Ishikawa (cell line): ENCODE results near the gene TMEM108.

Experiments
- CEBPB ChIP-seq: IDR thresholded peaks from 2 replicates; pipeline ENCODE4 v1.6.1; 2012
- CREB1 ChIP-seq: IDR thresholded peaks from 2 replicates; pipeline ENCODE4 v1.6.1; 2012; ENCODE audit warnings: low read depth
- EGR1 ChIP-seq: IDR thresholded peaks from 2 replicates; pipeline ENCODE4 v1.6.1; 2012
- EP300 ChIP-seq: IDR thresholded peaks from 2 replicates; pipeline ENCODE4 v1.6.1; 2012; ENCODE audit warnings: borderline replicate concordance
- FOXM1 ChIP-seq: IDR thresholded peaks from 2 replicates; pipeline ENCODE4 v1.6.1; 2012; ENCODE audit warnings: low read depth, borderline replicate concordance
- MAX ChIP-seq: IDR thresholded peaks from 2 replicates; pipeline ENCODE4 v1.6.1; 2012
- NFIC ChIP-seq: IDR thresholded peaks from 2 replicates; pipeline ENCODE4 v1.6.1; 2012
- RAD21 ChIP-seq: IDR thresholded peaks from 2 replicates; pipeline ENCODE4 v1.6.1; 2012; ENCODE audit warnings: low read depth
- REST ChIP-seq: IDR thresholded peaks from 2 replicates; pipeline ENCODE4 v1.6.1; 2012; ENCODE audit warnings: low read depth, mild to moderate bottlenecking
- TAF1 ChIP-seq: IDR thresholded peaks from 2 replicates; pipeline ENCODE4 v1.6.1; 2012; ENCODE audit warnings: low read depth, mild to moderate bottlenecking
- TCF12 ChIP-seq: IDR thresholded peaks from 2 replicates; pipeline ENCODE4 v1.6.1; 2012; ENCODE audit warnings: low read depth
- TEAD4 ChIP-seq: IDR thresholded peaks from 2 replicates; pipeline ENCODE4 v1.6.1; 2012
- YY1 ChIP-seq: IDR thresholded peaks from 2 replicates; pipeline ENCODE4 v1.6.1; 2012; ENCODE audit warnings: low read depth
- ZBTB7A ChIP-seq: IDR thresholded peaks from 2 replicates; pipeline ENCODE4 v1.6.1; 2012; ENCODE audit warnings: low read depth
- TF ChIP-seq, protein P1 (sequence below): IDR thresholded peaks from 2 replicates; pipeline ENCODE4 v1.6.1; 2012

The TMEM108 gene

DNA sequence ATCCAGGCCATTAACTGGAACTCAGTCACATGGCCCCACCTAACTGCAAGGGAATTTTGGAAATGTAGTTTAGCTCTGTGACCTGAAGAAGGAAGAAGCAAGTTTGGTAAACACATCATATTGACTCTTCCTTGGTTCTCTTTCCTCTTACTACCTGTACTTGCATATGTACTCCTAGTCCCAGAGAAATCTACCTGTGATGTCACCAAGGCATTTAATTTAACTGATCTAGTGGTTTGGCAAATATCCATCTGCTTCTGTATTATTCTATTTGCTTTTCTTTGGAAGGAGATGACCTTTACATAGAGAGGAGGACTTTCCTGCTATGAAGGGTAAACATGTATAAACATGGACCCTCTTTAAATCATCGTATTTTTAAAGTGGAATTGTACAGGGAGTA, 150.8 kb downstream of the TMEM108 start:
- no peak for TF ChIP-seq CREB1
- no peak for TF ChIP-seq EGR1
- no peak for TF ChIP-seq EP300
- no peak for TF ChIP-seq MAX
- no peak for TF ChIP-seq CEBPB
- no peak for TF ChIP-seq NFIC
- TF ChIP-seq TCF12: no peak
- TF ChIP-seq, protein P1, sequence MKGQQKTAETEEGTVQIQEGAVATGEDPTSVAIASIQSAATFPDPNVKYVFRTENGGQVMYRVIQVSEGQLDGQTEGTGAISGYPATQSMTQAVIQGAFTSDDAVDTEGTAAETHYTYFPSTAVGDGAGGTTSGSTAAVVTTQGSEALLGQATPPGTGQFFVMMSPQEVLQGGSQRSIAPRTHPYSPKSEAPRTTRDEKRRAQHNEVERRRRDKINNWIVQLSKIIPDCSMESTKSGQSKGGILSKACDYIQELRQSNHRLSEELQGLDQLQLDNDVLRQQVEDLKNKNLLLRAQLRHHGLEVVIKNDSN: no peak
- no peak for TF ChIP-seq TEAD4
- no peak for TF ChIP-seq REST
- no peak for TF ChIP-seq FOXM1
- TF ChIP-seq YY1: no peak

GRCh38 chr3:133189893-133190292, 151.7 kb downstream of the TMEM108 start:
- TF ChIP-seq, protein P1: no peak
- TF ChIP-seq RAD21 (no peak), FOXM1 (no peak), TAF1 (no peak)

GRCh38 chr3:133191818-133192217, 153.6 kb downstream of the TMEM108 start:
- TF ChIP-seq EP300 (no peak), ZBTB7A (no peak)

DNA sequence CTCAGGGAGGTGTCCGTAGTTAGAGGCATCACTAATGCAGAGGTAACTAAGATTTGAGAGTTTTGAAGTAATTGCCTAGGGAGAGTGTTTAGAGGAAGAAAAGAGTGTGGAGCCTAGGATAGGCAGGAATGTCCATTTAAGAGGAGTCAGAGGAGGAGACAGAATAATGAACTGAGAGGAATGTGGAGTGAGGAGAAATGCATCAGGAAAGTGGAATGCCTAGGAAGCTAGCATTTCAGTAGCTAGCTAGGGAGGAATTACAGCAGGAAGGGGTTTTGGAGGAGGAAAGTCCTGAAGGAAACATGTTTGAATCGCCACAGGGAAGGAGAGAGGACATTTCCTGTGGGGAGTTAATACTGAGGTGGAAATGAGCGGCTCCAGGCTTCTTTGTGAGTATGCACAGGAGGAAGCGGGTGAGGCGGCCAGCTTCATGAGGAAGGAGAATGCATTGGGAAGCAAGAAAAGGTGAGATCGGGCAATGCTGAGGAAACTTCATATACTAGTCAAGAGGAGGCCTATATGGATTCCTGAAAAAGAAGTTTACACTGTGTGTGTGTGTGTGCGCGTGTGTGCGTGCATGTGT, 154.3 kb downstream of the TMEM108 start:
- TF ChIP-seq RAD21 (no peak), TAF1 (no peak), MAX (no peak), CREB1 (no peak), ZBTB7A (no peak), REST (no peak)

DNA sequence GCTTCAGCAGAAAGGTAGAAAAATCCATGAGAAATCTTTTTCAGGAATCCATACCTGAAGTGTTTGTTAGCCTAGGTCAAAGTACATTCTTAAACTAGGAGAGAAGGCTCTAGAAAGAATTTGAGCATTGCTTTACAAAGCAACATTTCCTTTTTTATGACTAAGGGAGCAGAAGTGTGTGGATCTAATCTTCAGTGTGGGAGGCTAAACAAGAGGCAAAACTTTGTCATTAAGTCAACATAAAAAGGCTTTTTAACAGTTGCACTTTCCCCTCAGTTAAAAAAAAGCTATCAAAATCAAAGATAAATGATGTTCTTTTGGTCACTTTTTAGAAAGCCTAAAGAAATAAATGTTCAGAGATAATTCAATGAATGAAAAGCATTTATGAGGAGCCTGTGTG, 154.8 kb downstream of the TMEM108 start:
- no peak for TF ChIP-seq EP300
- no peak for TF ChIP-seq EGR1
- no peak for TF ChIP-seq TAF1
- TF ChIP-seq YY1: no peak
- TF ChIP-seq, protein P1: no peak
- TF ChIP-seq CREB1: no peak
- TF ChIP-seq MAX: no peak
- TF ChIP-seq REST: no peak
- no peak for TF ChIP-seq NFIC
- TF ChIP-seq CEBPB: no peak
- TF ChIP-seq TEAD4: no peak
- TF ChIP-seq RAD21: no peak
- TF ChIP-seq ZBTB7A: no peak
- no peak for TF ChIP-seq FOXM1
- TF ChIP-seq TCF12: no peak
